Urothelium cell line (cell line): ENCODE measurements around the gene TOX2.
A peak's percentile ranks its signal among the peaks of the same experiment; 100 is the strongest.

Experiments
- DNase-seq: peaks from one replicate; pipeline ENCODE4 v3.0.0; 2011; ENCODE audit warnings: low spot score, mixed read lengths
- FAIRE-seq: peaks from 2 replicates; lab custom pipeline; 2011; peaks lifted over from hg19 to GRCh38; lab: Jason Lieb, UNC

Gene TOX2

GRCh38 chr20:43955062-43955749 is 40.6 kb downstream of the TOX2 start:
- FAIRE-seq (no peak), DNase-seq (peak; percentile 89)

GRCh38 chr20:43955750-43956191 is 41.1 kb downstream of the TOX2 start:
- no peak for FAIRE-seq
- DNase-seq = peak; percentile 55

- DNase-seq (no peak), FAIRE-seq (no peak)
Observed at GRCh38 chr20:43957392-43957791, 42.7 kb downstream of the TOX2 start.

GRCh38 chr20:43958626-43959025 is 44.0 kb downstream of the TOX2 start:
- FAIRE-seq = no peak
- DNase-seq = no peak

- DNase-seq (no peak), FAIRE-seq (no peak)
Observed at GRCh38 chr20:43959079-43959919, 44.6 kb downstream of the TOX2 start.

- DNase-seq = no peak
- FAIRE-seq = no peak
Observed at GRCh38 chr20:43959920-43960227, 45.2 kb downstream of the TOX2 start.

GRCh38 chr20:43960231-43960630 is 45.6 kb downstream of the TOX2 start:
- FAIRE-seq = no peak
- DNase-seq = no peak

- FAIRE-seq (no peak), DNase-seq (no peak)
Observed at GRCh38 chr20:43961116-43961515, 46.5 kb downstream of the TOX2 start.

- DNase-seq (no peak), FAIRE-seq (no peak)
Observed at GRCh38 chr20:43961541-43962471, 47.2 kb downstream of the TOX2 start.

- DNase-seq = no peak
Observed at GRCh38 chr20:43962530-43962929, 47.9 kb downstream of the TOX2 start.

GRCh38 chr20:43963233-43963632 is 48.6 kb downstream of the TOX2 start:
- FAIRE-seq = no peak
- no peak for DNase-seq

More at GRCh38 chr20:43962530-43962929, 47.9 kb downstream of the TOX2 start:
- FAIRE-seq = no peak

- DNase-seq = peak; percentile 58
Observed at GRCh38 chr20:43963872-43964791, 49.5 kb downstream of the TOX2 start.

GRCh38 chr20:43968341-43969000 is 53.8 kb downstream of the TOX2 start:
- FAIRE-seq (no peak), DNase-seq (no peak)

More at GRCh38 chr20:43963872-43964791, 49.5 kb downstream of the TOX2 start:
- no peak for FAIRE-seq

- DNase-seq (no peak), FAIRE-seq (peak; percentile 92)
Observed at GRCh38 chr20:43969028-43969447, 54.4 kb downstream of the TOX2 start.

- DNase-seq (no peak), FAIRE-seq (no peak)
Observed at GRCh38 chr20:43969501-43970182, 55.0 kb downstream of the TOX2 start.

GRCh38 chr20:43971267-43971666 is 56.6 kb downstream of the TOX2 start:
- DNase-seq (no peak), FAIRE-seq (no peak)

GRCh38 chr20:43972051-43972450 is 57.4 kb downstream of the TOX2 start:
- DNase-seq = no peak
- no peak for FAIRE-seq

- no peak for DNase-seq
- FAIRE-seq = peak; percentile 27
Observed at GRCh38 chr20:43972692-43973091, 58.0 kb downstream of the TOX2 start.

- FAIRE-seq (no peak), DNase-seq (no peak)
Observed at GRCh38 chr20:43973231-43973630, 58.6 kb downstream of the TOX2 start.
